A549 treated with GW870086 at 1 μM for 4 hours (cell line): Measurements from ENCODE around the gene ITM2B. TPM values are rescaled to one million over a fixed set of nuclear protein-coding genes. Genes with fewer than 3 reads are reported as not detected.

Experiments used
- total RNA-seq: library from RNA; stranded (reverse); fragments of 200-300 nt; extraction: Qiagen RNA extraction; gene quantifications from 5 replicates; pipeline ENCODE4 v1.2.3, GENCODE V29; 2022; ENCODE audit warnings: low read depth

The ITM2B gene
- total RNA-seq: 112 to 175 TPM (median 168 TPM) in 5 replicates

DNA sequence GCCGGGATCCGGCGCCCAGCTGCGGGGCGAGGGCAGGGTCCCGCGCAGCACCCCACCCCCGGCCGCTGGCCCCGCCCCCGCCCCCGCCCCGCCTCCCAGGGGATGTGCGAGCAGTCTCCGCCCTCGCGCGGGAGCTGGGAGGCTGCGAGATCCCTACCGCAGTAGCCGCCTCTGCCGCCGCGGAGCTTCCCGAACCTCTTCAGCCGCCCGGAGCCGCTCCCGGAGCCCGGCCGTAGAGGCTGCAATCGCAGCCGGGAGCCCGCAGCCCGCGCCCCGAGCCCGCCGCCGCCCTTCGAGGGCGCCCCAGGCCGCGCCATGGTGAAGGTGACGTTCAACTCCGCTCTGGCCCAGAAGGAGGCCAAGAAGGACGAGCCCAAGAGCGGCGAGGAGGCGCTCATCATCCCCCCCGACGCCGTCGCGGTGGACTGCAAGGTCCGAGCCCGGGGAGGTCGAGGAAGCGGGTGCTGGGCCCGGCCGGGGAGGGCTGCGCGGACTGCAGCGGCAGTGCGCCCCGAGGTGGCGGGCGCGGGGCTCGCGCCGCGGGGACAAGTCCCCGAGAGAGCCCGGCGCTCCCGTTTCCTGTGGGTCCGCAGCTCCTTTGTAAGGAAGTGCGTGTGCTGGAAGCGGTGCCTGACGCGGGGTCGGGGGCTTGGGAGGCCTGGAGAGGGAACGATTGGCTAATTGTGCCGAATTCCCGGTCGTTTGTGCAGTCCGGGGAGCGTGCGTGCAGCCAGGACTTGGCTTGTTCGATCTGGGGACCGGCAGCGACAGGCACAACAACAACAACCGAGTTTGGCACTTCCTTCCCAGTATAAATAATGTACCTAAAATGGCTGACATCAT is at the start of gene ITM2B:
TSS of gene ITM2B (plus strand) at position 161 of the 843 bp plus-strand sequence. CDS start at position 316, 155 bp downstream.

DNA sequence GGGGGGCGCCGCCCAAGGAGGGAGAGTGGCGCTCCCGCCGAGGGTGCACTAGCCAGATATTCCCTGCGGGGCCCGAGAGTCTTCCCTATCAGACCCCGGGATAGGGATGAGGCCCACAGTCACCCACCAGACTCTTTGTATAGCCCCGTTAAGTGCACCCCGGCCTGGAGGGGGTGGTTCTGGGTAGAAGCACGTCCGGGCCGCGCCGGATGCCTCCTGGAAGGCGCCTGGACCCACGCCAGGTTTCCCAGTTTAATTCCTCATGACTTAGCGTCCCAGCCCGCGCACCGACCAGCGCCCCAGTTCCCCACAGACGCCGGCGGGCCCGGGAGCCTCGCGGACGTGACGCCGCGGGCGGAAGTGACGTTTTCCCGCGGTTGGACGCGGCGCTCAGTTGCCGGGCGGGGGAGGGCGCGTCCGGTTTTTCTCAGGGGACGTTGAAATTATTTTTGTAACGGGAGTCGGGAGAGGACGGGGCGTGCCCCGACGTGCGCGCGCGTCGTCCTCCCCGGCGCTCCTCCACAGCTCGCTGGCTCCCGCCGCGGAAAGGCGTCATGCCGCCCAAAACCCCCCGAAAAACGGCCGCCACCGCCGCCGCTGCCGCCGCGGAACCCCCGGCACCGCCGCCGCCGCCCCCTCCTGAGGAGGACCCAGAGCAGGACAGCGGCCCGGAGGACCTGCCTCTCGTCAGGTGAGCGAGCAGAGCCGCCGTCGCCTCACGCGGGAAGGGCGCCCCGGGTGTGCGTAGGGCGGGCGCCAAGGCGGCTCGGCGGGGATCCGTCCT is 70.5 kb downstream of the ITM2B start, which contains the start of gene RB1:
TSS of gene RB1 (plus strand) at position 393 of the 784 bp plus-strand sequence. CDS start at position 555, 162 bp downstream.

Other genes starting within 250 kb of the ITM2B start
- gene SUCLA2, start 231.9 kb upstream of the ITM2B start, total RNA-seq: 27.4 to 32.1 TPM (median 29.5 TPM) in 5 replicates
- gene NUDT15, start 195.5 kb upstream of the ITM2B start, total RNA-seq: 23.3 to 28.8 TPM (median 26.7 TPM) in 5 replicates
- gene MED4, start 138.1 kb upstream of the ITM2B start, total RNA-seq: 35.6 to 46.8 TPM (median 37.7 TPM) in 5 replicates
- 13.0 to 16.2 TPM (median 14.1 TPM) in 5 replicates for gene RB1, start 70.5 kb downstream of the ITM2B start, total RNA-seq
- gene LPAR6, start 179.9 kb downstream of the ITM2B start, total RNA-seq: 0.29 to 1.5 TPM (median 0.82 TPM) in 5 replicates